ENCODE results near the gene SRGAP3.
A peak's percentile ranks its signal among the peaks of the same experiment; 100 is the strongest.

The SRGAP3 gene

GRCh38 chr3:8942115-8942514 is 307.3 kb downstream of the SRGAP3 start:
- peaks cover 42 to 90% of the 10 kb centered on the region in 2 experiments for H3K36me3 ChIP-seq (ENCODE audit: control insufficient read depth in 2 of 2, insufficient read depth in 1 of 2, low read length in 2 of 2)
- H3K4me1 ChIP-seq (ENCODE audit: control insufficient read depth, insufficient read depth, low read length) = no peaks in the 10 kb centered on the region
- POLR2A ChIA-PET = no interaction called here
- peak; percentile 47; the same call in 1 of the 2 replicates for TF ChIP-seq EGR2 (tag by site-specific recombination; IDR thresholded peaks at IDR 0.05; ENCODE audit: low read depth)
- TF ChIP-seq ZBTB17 (tag by site-specific recombination; IDR thresholded peaks at IDR 0.05) = no peak
- TF ChIP-seq BCL11B (tag by site-specific recombination; IDR thresholded peaks at IDR 0.05; ENCODE audit: low read depth) = no peak
- no peak for TF ChIP-seq ZNF223 (tag by site-specific recombination; IDR thresholded peaks at IDR 0.05)
- no peak overlapping the region for H3K4me3 ChIP-seq (ENCODE audit: low read depth, low read length)
- H3K9me3 ChIP-seq (ENCODE audit: control insufficient read depth, insufficient read depth, low read depth, low read length) = no peaks in the 10 kb centered on the region
- H3K27ac ChIP-seq (ENCODE audit: extremely low read depth, low read depth, low read length) = no peak overlapping the region
- CTCF ChIA-PET = interaction anchor here (0.6 kb wide), 1 partner anchor 166 kb away, joined by 4 read pairs; no protein-coding TSS in a partner anchor

- ChIA-PET CTCF (interaction anchor here (0.8 to 2.1 kb wide), 6 partner anchors 8 to 274 kb away, joined by 3 to 14 read pairs (median 4); partner anchors contain the start of gene OXTR), POLR2A (no interaction called here)
- Histone ChIP-seq H3K27ac (ENCODE audit: extremely low read depth, low read depth, low read length) (no peak overlapping the region), H3K9me3 (ENCODE audit: control insufficient read depth, insufficient read depth, low read depth, low read length) (no peaks in the 10 kb centered on the region), H3K36me3 (ENCODE audit: control insufficient read depth in 2 of 2, insufficient read depth in 1 of 2, low read length in 2 of 2) (peaks cover 16 to 83% of the 10 kb centered on the region in 2 experiments), H3K4me1 (ENCODE audit: control insufficient read depth, insufficient read depth, low read length) (no peaks in the 10 kb centered on the region), H3K4me3 (ENCODE audit: low read depth, low read length) (no peak overlapping the region)
- TF ChIP-seq ZNF654 (tag by site-specific recombination; IDR thresholded peaks at IDR 0.05; ENCODE audit: low read depth) (peak; percentile 14; the same call in 1 of the 2 replicates), ZNF701 (tag by site-specific recombination; IDR thresholded peaks at IDR 0.05) (no peak)
These were observed 311.4 kb downstream of the SRGAP3 start for GRCh38 chr3:8938021-8938420.

GRCh38 chr3:8937064-8938020 is 312.1 kb downstream of the SRGAP3 start:
- H3K9me3 ChIP-seq (ENCODE audit: control insufficient read depth, insufficient read depth, low read depth, low read length) = no peaks in the 10 kb centered on the region
- H3K36me3 ChIP-seq (ENCODE audit: control insufficient read depth in 2 of 2, insufficient read depth in 1 of 2, low read length in 2 of 2) = peaks cover 16 to 76% of the 10 kb centered on the region in 2 experiments
- H3K27ac ChIP-seq (ENCODE audit: extremely low read depth, low read depth, low read length) = no peak overlapping the region
- ChIA-PET POLR2A (no interaction called here), CTCF (interaction anchor here (0.8 to 1.7 kb wide), 7 partner anchors 9 to 365 kb away, joined by 3 to 5 read pairs (median 4); partner anchors contain the start of gene OXTR)
- H3K4me1 ChIP-seq (ENCODE audit: control insufficient read depth, insufficient read depth, low read length) = no peaks in the 10 kb centered on the region
- H3K4me3 ChIP-seq (ENCODE audit: low read depth, low read length) = no peak overlapping the region
- TF ChIP-seq ZNF645 (tag by site-specific recombination; IDR thresholded peaks at IDR 0.05) = no peak
- no peak for TF ChIP-seq ZNF16 (tag by site-specific recombination; IDR thresholded peaks at IDR 0.05; ENCODE audit: low read depth)
- no peak for TF ChIP-seq EGR2 (tag by site-specific recombination; IDR thresholded peaks at IDR 0.05; ENCODE audit: low read depth)
- no peak for TF ChIP-seq ZNF513 (tag by site-specific recombination; IDR thresholded peaks at IDR 0.05)
- TF ChIP-seq ZNF391 (tag by site-specific recombination; IDR thresholded peaks at IDR 0.05; ENCODE audit: borderline replicate concordance, low read depth) = no peak
- no peak for TF ChIP-seq OSR2 (tag by site-specific recombination; IDR thresholded peaks at IDR 0.05)
- TF ChIP-seq ZNF366 (tag by site-specific recombination; conservative IDR thresholded peaks at IDR 0.05) = no peak
- no peak for TF ChIP-seq ZBTB1 (tag by site-specific recombination; IDR thresholded peaks at IDR 0.05)
- TF ChIP-seq TSHZ1 (tag by site-specific recombination; IDR thresholded peaks at IDR 0.05; ENCODE audit: borderline replicate concordance) = no peak
- no peak for TF ChIP-seq ZBTB21 (tag by site-specific recombination; IDR thresholded peaks at IDR 0.05)
- no peak for TF ChIP-seq ZNF302 (tag by site-specific recombination; IDR thresholded peaks at IDR 0.05; ENCODE audit: low read depth)
- no peak for TF ChIP-seq WT1 (tag by site-specific recombination; IDR thresholded peaks at IDR 0.05)
- no peak for TF ChIP-seq ZNF837 (tag by site-specific recombination; IDR thresholded peaks at IDR 0.05)
- TF ChIP-seq ZNF292 (tag by site-specific recombination; IDR thresholded peaks at IDR 0.05; ENCODE audit: borderline replicate concordance, low read depth) = no peak
- TF ChIP-seq YY2 (tag by site-specific recombination; IDR thresholded peaks at IDR 0.05) = no peak
- TF ChIP-seq PRDM1 (tag by site-specific recombination; IDR thresholded peaks at IDR 0.05) = no peak
